WI38 (cell line): ENCODE results near the gene AMBRA1.

Source experiments
- H3K4me3 ChIP-seq: 2 replicates; pipeline ENCODE4 v1.5.1; 2011; ENCODE audit warnings: low read depth, mild to moderate bottlenecking, control low read depth, low read length
- TF ChIP-seq, protein P1 (sequence below): IDR thresholded peaks from 2 replicates; pipeline ENCODE4 v1.5.1; 2012; ENCODE audit warnings: low read depth, mild to moderate bottlenecking, control low read depth, low read length

The AMBRA1 gene

DNA sequence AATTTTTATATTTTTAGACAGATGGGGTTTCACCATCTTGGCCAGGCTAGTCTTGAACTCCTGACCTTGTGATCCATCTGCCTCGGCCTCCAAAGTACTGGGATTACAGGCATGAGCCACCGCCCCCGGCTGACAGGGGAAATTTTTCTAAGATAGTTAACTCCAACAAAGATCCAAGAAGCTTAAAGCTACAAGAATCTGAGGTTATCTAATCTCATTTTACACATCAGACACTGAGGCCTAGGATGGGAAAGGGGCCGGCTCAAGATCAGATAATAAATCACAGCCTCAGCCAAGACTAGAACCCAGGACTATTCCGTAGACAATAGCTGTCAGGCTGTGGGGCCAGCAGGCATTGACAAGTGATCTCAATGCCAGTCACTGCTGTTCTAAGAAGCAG is 94.0 kb downstream of the AMBRA1 start:
- TF ChIP-seq, protein P1, sequence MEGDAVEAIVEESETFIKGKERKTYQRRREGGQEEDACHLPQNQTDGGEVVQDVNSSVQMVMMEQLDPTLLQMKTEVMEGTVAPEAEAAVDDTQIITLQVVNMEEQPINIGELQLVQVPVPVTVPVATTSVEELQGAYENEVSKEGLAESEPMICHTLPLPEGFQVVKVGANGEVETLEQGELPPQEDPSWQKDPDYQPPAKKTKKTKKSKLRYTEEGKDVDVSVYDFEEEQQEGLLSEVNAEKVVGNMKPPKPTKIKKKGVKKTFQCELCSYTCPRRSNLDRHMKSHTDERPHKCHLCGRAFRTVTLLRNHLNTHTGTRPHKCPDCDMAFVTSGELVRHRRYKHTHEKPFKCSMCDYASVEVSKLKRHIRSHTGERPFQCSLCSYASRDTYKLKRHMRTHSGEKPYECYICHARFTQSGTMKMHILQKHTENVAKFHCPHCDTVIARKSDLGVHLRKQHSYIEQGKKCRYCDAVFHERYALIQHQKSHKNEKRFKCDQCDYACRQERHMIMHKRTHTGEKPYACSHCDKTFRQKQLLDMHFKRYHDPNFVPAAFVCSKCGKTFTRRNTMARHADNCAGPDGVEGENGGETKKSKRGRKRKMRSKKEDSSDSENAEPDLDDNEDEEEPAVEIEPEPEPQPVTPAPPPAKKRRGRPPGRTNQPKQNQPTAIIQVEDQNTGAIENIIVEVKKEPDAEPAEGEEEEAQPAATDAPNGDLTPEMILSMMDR: no peak

DNA sequence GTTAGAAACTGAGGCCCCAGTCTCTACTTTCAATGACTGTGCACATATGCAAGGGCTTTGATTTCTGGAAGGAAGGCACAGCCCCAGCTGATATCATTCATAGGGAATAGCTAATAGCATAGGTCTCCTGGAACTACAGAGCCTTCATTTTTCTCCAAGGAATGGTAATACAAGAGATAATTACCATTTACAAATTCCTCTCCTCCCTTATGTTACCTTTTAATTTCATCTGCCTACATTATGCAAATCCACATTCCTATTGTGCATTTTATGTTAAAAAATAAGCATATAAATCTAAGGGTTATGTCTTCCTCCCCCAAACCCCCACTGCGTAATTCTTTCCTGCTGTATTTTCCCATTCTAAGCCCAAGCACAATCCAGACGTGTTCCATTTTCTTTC is 94.9 kb downstream of the AMBRA1 start:
- TF ChIP-seq, protein P1: no peak
- H3K4me3 ChIP-seq: no peak overlapping the region

More for the DNA sequence above, 94.0 kb downstream of the AMBRA1 start:
- H3K4me3 ChIP-seq: no peak overlapping the region

DNA sequence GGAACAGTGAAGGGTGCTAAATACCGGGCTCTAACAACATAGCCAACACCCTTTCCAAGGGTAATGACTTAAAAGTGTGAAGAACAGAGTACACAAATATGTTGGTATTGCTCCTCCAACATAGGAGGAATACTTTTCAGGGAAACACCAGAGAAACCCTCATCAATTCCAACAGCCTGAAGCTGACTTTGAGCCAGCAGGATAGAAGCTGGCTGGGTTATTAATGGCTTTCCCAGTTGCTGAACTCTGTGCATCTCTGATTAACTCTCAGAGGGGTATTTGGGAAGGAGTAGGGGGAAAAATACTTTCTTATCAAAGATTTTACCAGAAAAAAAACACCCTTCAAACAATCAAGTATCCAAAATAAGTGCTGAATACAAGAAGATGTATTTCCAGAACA is 95.6 kb downstream of the AMBRA1 start:
- H3K4me3 ChIP-seq: no peak overlapping the region
- TF ChIP-seq, protein P1: no peak

DNA sequence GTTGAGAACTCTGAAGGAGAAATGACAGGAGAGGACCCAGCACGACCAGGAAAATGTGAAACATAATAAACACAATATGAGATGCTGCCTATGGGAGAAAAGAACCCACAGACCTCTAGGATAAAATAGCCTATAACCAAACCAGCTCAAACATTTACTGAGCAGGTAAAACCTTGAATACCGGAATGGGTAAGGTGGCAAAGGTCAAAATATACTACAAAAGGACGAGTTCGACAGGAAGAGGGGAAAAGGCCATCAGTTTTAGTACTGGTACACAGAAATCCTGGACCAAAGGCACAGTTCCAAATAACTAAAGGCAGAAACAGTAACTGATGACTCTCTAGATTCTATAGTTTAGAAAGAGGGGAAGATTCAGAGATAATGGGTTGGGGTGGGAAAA is 96.3 kb downstream of the AMBRA1 start:
- TF ChIP-seq, protein P1: no peak
- H3K4me3 ChIP-seq: no peak overlapping the region

DNA sequence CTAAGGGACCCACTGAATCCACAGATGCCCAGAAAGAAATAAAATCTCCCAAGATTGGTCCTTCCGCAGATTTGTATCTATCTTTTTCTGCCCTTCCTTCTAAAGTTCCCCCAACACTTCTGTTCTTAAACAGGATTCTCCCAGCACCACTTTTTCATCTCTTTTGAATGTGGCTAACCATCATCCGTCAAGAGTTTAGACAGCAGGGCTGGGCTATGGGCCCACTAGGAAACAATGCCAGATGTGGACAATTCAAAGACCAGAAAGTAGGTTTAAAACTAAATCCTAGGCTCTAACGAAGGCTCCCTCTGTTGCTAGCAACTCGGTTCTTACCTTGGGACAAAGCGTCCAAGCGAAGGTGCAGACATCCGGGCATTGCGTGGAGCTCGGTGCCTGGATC is 100.0 kb downstream of the AMBRA1 start:
- H3K4me3 ChIP-seq: no peak overlapping the region
- TF ChIP-seq, protein P1: no peak

DNA sequence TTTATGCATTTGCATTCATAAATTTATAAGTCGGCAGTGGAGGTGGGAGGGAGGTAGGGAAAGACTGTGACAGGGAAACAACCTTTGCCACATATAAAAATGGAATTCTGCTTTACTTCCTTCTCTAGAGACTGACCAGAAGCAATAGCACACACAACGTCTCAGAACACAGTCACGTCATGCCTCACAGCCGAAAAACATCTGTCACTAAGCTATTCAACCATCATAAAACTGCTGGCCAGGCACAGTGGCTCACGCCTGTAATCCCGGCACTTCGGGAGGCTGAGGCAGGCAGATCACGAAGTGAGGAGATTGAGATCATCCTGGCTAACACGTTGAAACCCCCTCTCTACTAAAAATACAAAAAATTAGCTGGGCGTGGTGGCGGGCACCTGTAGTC is 101.3 kb downstream of the AMBRA1 start:
- no peak overlapping the region for H3K4me3 ChIP-seq
- TF ChIP-seq, protein P1: no peak

DNA sequence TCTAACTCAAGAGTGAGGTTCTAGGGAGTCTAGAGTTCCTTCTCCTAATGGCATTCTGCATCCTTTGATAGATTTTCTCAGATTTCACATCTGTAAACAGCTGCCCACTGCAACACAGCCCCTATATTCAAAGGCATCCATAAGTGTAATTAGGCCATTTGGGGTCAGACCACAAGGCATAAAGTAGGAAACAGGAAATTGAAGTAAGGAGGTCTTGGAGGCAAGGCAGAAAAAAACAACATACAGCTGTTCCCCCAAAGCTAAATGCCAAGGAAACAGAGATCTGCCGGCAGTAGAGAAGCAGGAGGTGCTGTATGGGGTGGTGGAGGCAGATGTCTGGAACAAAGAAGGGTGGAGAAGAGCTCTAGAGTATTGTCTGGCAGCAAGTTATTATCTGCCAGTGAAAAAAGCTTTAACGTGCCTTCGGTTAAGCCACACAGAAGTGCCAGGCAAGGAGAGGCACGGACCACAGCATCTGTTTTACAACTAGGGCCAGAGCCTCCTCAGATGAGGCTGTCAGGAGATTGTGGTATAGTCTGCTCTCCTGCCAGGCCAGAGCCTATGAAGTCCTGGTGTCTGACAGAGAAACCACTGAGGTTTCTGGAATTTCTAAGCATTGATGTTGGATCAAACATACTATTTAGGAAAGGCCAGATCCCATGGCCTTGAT is 102.0 kb downstream of the AMBRA1 start:
- TF ChIP-seq, protein P1: no peak

More for the DNA sequence above, 102.0 kb downstream of the AMBRA1 start:
- no peak overlapping the region for H3K4me3 ChIP-seq
